Activated naive CD8-positive, alpha-beta T cell treated with anti-CD3 and anti-CD28 coated beads, Interleukin-2, amount 10 ng/mL, durations not matched to agents 7 days and 5 days (primary cell): Measurements from ENCODE around the gene STK16. TPM values are rescaled to one million over a fixed set of nuclear protein-coding genes. Genes with fewer than 3 reads are reported as not detected.
A peak's percentile ranks its signal among the peaks of the same experiment; 100 is the strongest.

Experiments
- ATAC-seq: fragments of 150-1000 bp; cut with Tn5 transposase; one replicate; pipeline ENCODE4 v1.10.0; 2021; ENCODE audit warnings: low read depth, moderate library complexity
- POLR2A ChIA-PET: fragments of 350-600 bp; sonication (Branson Sonifier 250); formaldehyde crosslinking; loops from one replicate; lab custom pipeline; 2021; ENCODE audit warnings: antibody characterized with exemption; lab: Charles Lee
- DNase-seq: peaks from one replicate; pipeline ENCODE4 v3.0.0; 2021
- H3K27ac Mint-ChIP-seq: one replicate; pipeline ENCODE4 v1.8.0; 2022; ENCODE audit warnings: mild to moderate bottlenecking, mixed read lengths
- H3K27me3 Mint-ChIP-seq: one replicate; pipeline ENCODE4 v1.8.0; 2022; ENCODE audit warnings: mild to moderate bottlenecking, moderate library complexity, mixed read lengths
- H3K36me3 Mint-ChIP-seq: one replicate; pipeline ENCODE4 v1.8.0; 2021; ENCODE audit warnings: mild to moderate bottlenecking, mixed read lengths
- H3K4me1 Mint-ChIP-seq: one replicate; pipeline ENCODE4 v1.8.0; 2021; ENCODE audit warnings: mixed read lengths
- H3K4me3 Mint-ChIP-seq: one replicate; pipeline ENCODE4 v1.8.0; 2022; ENCODE audit warnings: mild to moderate bottlenecking, moderate library complexity, mixed read lengths
- H3K9me3 Mint-ChIP-seq: one replicate; pipeline ENCODE4 v1.8.0; 2021; ENCODE audit warnings: mixed read lengths
- total RNA-seq, 2 experiments: library from RNA; stranded (reverse); gene quantifications; one replicate each; pipeline ENCODE4 v1.2.3, GENCODE V29; 2021

STK16 gene
- total RNA-seq, 2 experiments from 2014 or later: 34.0 to 36.0 TPM

DNA sequence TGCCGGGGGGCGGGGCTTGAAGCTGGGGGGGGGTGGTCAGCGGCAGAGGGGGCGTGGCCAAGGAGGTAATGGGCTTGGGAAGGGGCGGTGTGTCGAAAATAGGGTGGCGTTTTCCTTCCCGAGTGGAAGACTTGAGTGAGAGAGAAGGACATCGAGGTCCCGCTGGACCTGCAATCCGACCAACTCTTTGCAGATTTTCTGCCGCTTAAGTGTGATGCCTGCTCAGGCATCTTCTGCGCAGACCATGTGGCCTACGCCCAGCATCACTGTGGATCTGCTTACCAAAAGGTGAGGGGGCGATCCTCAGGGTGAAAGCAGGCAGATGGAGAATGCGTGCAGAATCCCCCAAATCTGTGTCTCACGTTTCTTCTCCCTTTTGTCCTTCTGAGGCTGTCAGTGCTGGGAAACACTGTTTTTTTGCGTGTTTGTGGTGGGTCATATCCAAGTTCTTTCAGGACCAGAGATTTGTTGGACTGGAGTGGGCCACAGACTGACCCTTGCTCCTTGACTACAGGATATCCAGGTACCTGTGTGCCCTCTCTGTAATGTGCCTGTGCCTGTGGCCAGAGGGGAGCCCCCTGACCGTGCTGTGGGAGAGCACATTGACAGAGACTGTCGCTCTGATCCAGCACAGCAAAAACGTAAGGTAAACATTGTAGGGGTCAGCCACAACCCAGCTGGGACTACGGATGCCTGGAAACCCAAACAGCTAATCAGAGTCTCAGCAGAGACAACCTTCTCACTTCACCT lies 38.0 kb upstream of the STK16 start:
- H3K27ac Mint-ChIP-seq: peak overlapping the region; percentile 93
- peaks cover 7% of the 10 kb centered on the region for H3K9me3 Mint-ChIP-seq
- peak overlapping the region; percentile 85 for H3K4me3 Mint-ChIP-seq
- ATAC-seq (no peak), DNase-seq (no peak)
- no peaks in the 10 kb centered on the region for H3K27me3 Mint-ChIP-seq
- POLR2A ChIA-PET: interaction anchor here (1.4 to 5.2 kb wide), 13 partner anchors 10 to 72 kb away, joined by 5 to 92 read pairs (median 14); partner anchors contain the start of genes ANKZF1, ATG9A, CNPPD1 and DNAJB2
- peaks cover 16% of the 10 kb centered on the region for H3K36me3 Mint-ChIP-seq
- H3K4me1 Mint-ChIP-seq: peaks cover 47% of the 10 kb centered on the region

GRCh38 chr2:219207884-219208740 lies 37.2 kb upstream of the STK16 start:
- no peak for DNase-seq
- Mint-ChIP-seq H3K27ac (peak overlapping the region; percentile 93), H3K27me3 (no peaks in the 10 kb centered on the region), H3K4me3 (peak overlapping the region; percentile 85), H3K36me3 (peaks cover 16% of the 10 kb centered on the region), H3K9me3 (peaks cover 7% of the 10 kb centered on the region), H3K4me1 (peaks cover 47% of the 10 kb centered on the region)
- POLR2A ChIA-PET: interaction anchor here (0.7 to 5.2 kb wide), 8 partner anchors 22 to 49 kb away, joined by 3 to 92 read pairs (median 14); partner anchors contain the start of genes ANKZF1, ATG9A, CNPPD1 and GLB1L
- no peak for ATAC-seq

GRCh38 chr2:219209236-219210195 lies 35.8 kb upstream of the STK16 start:
- peaks cover 21% of the 10 kb centered on the region for H3K36me3 Mint-ChIP-seq
- DNase-seq (no peak), ATAC-seq (no peak)
- no peaks in the 10 kb centered on the region for H3K9me3 Mint-ChIP-seq
- peak overlapping the region; percentile 88 for H3K27ac Mint-ChIP-seq
- no peaks in the 10 kb centered on the region for H3K27me3 Mint-ChIP-seq
- peaks cover 52% of the 10 kb centered on the region for H3K4me1 Mint-ChIP-seq
- POLR2A ChIA-PET: interaction anchor here (0.6 to 5.2 kb wide), 9 partner anchors 9 to 170 kb away, joined by 3 to 92 read pairs (median 8); partner anchors contain the start of genes ANKZF1, ATG9A, CNPPD1 and GLB1L
- peak overlapping the region; percentile 62 for H3K4me3 Mint-ChIP-seq

DNA sequence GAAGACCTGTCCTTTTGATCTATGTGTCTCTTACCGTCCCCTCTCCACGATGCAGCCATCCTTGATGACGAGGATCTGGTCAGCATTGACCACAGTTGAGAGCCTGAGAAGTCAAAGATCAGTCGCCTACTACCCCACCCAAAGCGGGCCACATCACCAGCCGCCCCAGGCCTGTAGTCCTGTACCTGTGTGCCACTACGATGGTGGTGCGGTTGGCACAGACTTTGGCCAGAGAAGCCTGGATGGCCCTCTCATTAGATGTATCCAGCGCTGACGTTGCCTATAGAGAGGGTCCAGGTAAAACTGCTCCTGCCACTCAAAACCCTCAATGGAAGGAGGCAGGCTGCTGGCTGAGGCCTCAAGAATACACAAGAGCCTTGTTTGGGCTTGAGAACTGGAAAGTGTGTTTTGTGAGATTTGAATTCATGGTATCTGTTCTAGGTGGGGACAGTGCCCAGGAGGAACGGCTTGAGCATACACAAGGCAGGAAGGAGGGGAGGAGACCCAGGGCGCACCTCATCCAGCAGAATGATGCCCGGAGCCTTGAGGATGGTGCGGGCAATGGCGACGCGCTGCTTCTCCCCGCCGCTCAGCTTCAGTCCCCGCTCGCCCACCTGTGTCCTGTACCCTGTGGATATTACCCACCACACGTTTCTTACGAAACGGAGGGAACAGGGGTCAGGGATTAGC lies 34.9 kb upstream of the STK16 start:
- peaks cover 19% of the 10 kb centered on the region for H3K36me3 Mint-ChIP-seq
- no peaks in the 10 kb centered on the region for H3K9me3 Mint-ChIP-seq
- ATAC-seq (no peak), DNase-seq (no peak)
- H3K27ac Mint-ChIP-seq: peak overlapping the region; percentile 88
- H3K4me3 Mint-ChIP-seq: peak overlapping the region; percentile 62
- peaks cover 52% of the 10 kb centered on the region for H3K4me1 Mint-ChIP-seq
- POLR2A ChIA-PET: interaction anchor here (0.8 to 5.2 kb wide), 8 partner anchors 9 to 51 kb away, joined by 3 to 92 read pairs (median 7); partner anchors contain the start of genes ANKZF1, ATG9A and CNPPD1
- no peaks in the 10 kb centered on the region for H3K27me3 Mint-ChIP-seq

DNA sequence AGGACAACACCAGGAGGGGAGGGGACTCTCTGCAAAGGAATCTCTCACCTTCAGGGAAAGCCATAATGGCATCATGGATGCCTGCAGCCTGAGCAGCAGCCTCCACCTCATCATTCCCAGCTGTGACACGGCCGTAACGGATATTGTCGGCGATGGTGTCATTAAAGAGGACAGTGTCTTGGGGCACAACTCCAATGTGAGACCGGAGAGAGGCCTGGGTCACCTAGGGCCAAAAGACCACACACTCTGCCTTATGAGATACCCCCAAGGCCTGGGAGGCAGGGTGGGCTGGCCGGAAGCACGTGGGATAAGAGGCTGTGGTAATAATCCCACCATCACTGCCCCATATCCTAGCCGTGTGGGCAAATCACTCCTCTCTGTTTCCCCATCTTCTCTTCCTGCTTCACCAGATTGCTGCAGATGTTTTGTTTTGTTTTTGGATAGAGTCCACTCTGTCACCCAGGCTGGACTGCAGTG lies 34.4 kb upstream of the STK16 start:
- H3K27ac Mint-ChIP-seq: peak overlapping the region; percentile 93
- peaks cover 48% of the 10 kb centered on the region for H3K4me1 Mint-ChIP-seq
- no peaks in the 10 kb centered on the region for H3K27me3 Mint-ChIP-seq
- peaks cover 19% of the 10 kb centered on the region for H3K36me3 Mint-ChIP-seq
- ATAC-seq (no peak), DNase-seq (no peak)
- POLR2A ChIA-PET: interaction anchor here (0.7 to 1.9 kb wide), 13 partner anchors 10 to 152 kb away, joined by 3 to 31 read pairs (median 5); partner anchors contain the start of genes ANKZF1, ATG9A, CNPPD1 and TUBA4A
- H3K4me3 Mint-ChIP-seq: peak overlapping the region; percentile 63
- no peaks in the 10 kb centered on the region for H3K9me3 Mint-ChIP-seq

DNA sequence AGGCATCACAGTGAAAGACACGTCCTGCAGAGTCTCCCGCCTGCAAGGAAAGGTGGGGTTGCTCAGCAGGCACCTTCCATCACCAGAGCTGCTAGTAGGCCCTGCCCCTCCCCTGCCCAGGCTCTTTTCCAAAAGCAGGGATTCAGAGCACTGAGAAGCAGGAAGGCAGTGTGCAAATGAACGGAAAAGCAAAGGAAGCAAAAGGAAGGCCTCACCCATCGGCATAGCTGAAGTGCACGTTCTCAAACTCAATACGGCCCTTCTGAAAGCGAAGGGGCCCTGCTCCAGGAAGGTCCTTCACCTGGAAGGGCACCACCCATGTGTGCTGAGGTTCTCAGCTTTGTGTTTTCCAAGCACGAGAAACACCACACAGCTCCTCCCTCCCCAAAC lies 32.3 kb upstream of the STK16 start:
- H3K27ac Mint-ChIP-seq: peak overlapping the region; percentile 34
- ATAC-seq (no peak), DNase-seq (no peak)
- peaks cover 45% of the 10 kb centered on the region for H3K4me1 Mint-ChIP-seq
- peaks cover 22% of the 10 kb centered on the region for H3K36me3 Mint-ChIP-seq
- H3K9me3 Mint-ChIP-seq: no peaks in the 10 kb centered on the region
- H3K27me3 Mint-ChIP-seq: no peaks in the 10 kb centered on the region
- no peak overlapping the region for H3K4me3 Mint-ChIP-seq
- POLR2A ChIA-PET: interaction anchor here (1.2 kb wide), 1 partner anchor 36 kb away, joined by 3 read pairs; the partner anchor contains the start of gene CNPPD1

DNA sequence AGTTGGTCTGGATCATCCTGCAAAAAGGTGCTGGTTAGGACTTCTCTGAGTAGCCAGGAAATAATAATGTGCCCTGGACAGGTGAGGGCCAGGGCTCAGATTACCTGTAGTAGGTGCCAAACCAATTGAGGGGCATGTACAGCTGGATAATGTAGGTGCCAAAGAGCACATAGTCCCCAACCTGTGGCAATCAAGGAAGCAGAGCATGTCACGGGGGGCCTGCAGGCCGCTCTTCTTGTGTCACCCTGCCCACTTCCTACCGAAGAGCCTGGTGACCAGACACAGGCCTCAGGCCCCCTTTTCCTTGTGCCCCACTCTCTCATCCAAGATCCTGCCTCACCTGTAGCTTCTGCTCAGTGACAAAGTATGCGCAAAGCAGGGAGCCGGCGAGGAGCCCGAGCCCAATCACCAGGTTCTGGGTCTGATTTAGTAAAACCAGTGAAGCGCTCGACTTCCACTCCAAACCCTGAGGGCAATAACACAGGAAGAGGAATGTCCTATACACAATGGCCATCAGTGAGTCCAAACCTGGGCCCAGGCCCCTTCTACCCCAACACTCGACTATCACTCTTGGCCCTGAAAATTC lies 31.7 kb upstream of the STK16 start:
- DNase-seq (no peak), ATAC-seq (no peak)
- POLR2A ChIA-PET: interaction anchor here (1.2 to 1.4 kb wide), 2 partner anchors 37 to 38 kb away, joined by 3 to 5 read pairs; partner anchors contain the start of gene CNPPD1
- Mint-ChIP-seq H3K9me3 (no peaks in the 10 kb centered on the region), H3K27me3 (no peaks in the 10 kb centered on the region), H3K4me1 (peaks cover 40% of the 10 kb centered on the region), H3K27ac (peak overlapping the region; percentile 34), H3K4me3 (no peak overlapping the region), H3K36me3 (peaks cover 17% of the 10 kb centered on the region)

GRCh38 chr2:219214141-219214540 lies 31.1 kb upstream of the STK16 start:
- POLR2A ChIA-PET: interaction anchor here (1.4 kb wide), 1 partner anchor 39 kb away, joined by 5 read pairs; no protein-coding TSS in a partner anchor

DNA sequence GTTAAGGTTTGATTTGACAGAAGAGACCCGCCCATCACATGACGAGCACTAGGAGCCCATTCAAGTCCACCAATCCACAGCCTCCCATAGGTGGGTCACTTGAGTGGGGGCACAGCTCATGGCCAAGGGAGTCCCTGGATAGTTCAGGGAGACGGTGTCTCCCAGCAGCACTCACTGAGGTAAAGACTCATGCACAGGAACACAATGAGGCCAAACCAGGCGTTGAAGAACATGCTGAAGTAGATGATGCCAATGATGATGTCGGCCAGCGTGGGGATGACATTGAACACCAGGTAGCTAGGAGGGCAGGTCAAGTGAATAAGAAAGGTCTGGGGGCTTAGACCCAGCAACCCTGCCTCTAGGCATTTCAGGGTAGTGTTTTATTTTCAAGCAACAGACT lies 30.5 kb upstream of the STK16 start:
- ATAC-seq (no peak), DNase-seq (no peak)
- POLR2A ChIA-PET: interaction anchor here (1.4 kb wide), 2 partner anchors 9 to 39 kb away, joined by 5 to 8 read pairs; partner anchors contain the start of gene ZFAND2B
- Mint-ChIP-seq H3K36me3 (peaks cover 19% of the 10 kb centered on the region), H3K4me3 (no peak overlapping the region), H3K4me1 (peaks cover 32% of the 10 kb centered on the region), H3K9me3 (no peaks in the 10 kb centered on the region), H3K27ac (no peak overlapping the region), H3K27me3 (no peaks in the 10 kb centered on the region)

More at GRCh38 chr2:219214141-219214540, 31.1 kb upstream of the STK16 start:
- peak overlapping the region; percentile 28 for H3K27ac Mint-ChIP-seq
- ATAC-seq (no peak), DNase-seq (no peak)
- H3K9me3 Mint-ChIP-seq: no peaks in the 10 kb centered on the region
- peaks cover 17% of the 10 kb centered on the region for H3K36me3 Mint-ChIP-seq
- peaks cover 37% of the 10 kb centered on the region for H3K4me1 Mint-ChIP-seq
- H3K4me3 Mint-ChIP-seq: no peak overlapping the region
- no peaks in the 10 kb centered on the region for H3K27me3 Mint-ChIP-seq

GRCh38 chr2:219215871-219216534 lies 29.3 kb upstream of the STK16 start:
- no peak overlapping the region for H3K4me3 Mint-ChIP-seq
- peaks cover 18% of the 10 kb centered on the region for H3K36me3 Mint-ChIP-seq

GRCh38 chr2:219216535-219216915 lies 28.8 kb upstream of the STK16 start:
- DNase-seq (no peak), ATAC-seq (no peak)
- peak overlapping the region; percentile 35 for H3K4me3 Mint-ChIP-seq
- no peaks in the 10 kb centered on the region for H3K27me3 Mint-ChIP-seq
- peaks cover 18% of the 10 kb centered on the region for H3K4me1 Mint-ChIP-seq
- no peaks in the 10 kb centered on the region for H3K9me3 Mint-ChIP-seq
- no peak overlapping the region for H3K27ac Mint-ChIP-seq
- H3K36me3 Mint-ChIP-seq: peaks cover 17% of the 10 kb centered on the region
- POLR2A ChIA-PET: interaction anchor here (1.1 to 3.7 kb wide), 3 partner anchors 10 to 29 kb away, joined by 3 to 34 read pairs (median 7); partner anchors contain the start of genes ANKZF1, ATG9A, STK16 and ZFAND2B

More at GRCh38 chr2:219215871-219216534, 29.3 kb upstream of the STK16 start:
- Mint-ChIP-seq H3K9me3 (no peaks in the 10 kb centered on the region), H3K27me3 (no peaks in the 10 kb centered on the region), H3K27ac (no peak overlapping the region), H3K4me1 (peaks cover 23% of the 10 kb centered on the region)
- DNase-seq (no peak), ATAC-seq (no peak)
- POLR2A ChIA-PET: interaction anchor here (0.7 to 3.7 kb wide), 5 partner anchors 10 to 39 kb away, joined by 3 to 34 read pairs (median 7); partner anchors contain the start of genes ANKZF1, ATG9A, CNPPD1 and STK16
